Sciatic nerve (tissue), 1 donor: ENCODE measurements around the gene CYLD. TPM values are rescaled to one million over a fixed set of nuclear protein-coding genes. Genes with fewer than 3 reads are reported as not detected.

ENCODE experiments used
- microRNA-seq: library from miRNA; unstranded; fragments of <30 nt; microRNA quantifications from one replicate; pipeline ENCODE4 v1.2.0, GENCODE V29; 2020
- total RNA-seq: library from RNA; stranded (reverse); fragmentation: NEBNext Ultra II Directional; extraction: Animal tissue kit (Norgen Biotek cat#: 25700); gene quantifications from one replicate; pipeline ENCODE4 v1.2.1, GENCODE V29; 2021
- donor health status: DM: no; HTN: no; CAD: no.

CYLD gene
- total RNA-seq, 1 donor from 2014 or later = 52.2 TPM

Small RNA genes lying within 50 kb of the gene (microRNA-seq; reads per million reads assigned to microRNA genes)
- not detected for gene MIR3181

Other genes starting within 250 kb of the CYLD start
- 37.0 TPM for gene NKD1, start 193.7 kb upstream of the CYLD start, total RNA-seq
- 2.6 TPM for gene SNX20, start 60.8 kb upstream of the CYLD start, total RNA-seq
- gene NOD2, start 48.5 kb upstream of the CYLD start, total RNA-seq = 4.3 TPM